SU-DHL-6 (cell line): Measurements from ENCODE around the gene GSPT2.

Experiments used
- H2AFZ ChIP-seq: fragments of 200-600 bp; sonication (generic); 2 replicates; pipeline ENCODE4 v1.6.1; 2014; ENCODE audit warnings: low read depth, mild to moderate bottlenecking, moderate library complexity, mixed read lengths, antibody characterized with exemption, low read length; ENCODE audit not compliant: severe bottlenecking
- H3F3A ChIP-seq: fragments of 200-600 bp; shearing (Covaris generic); 2 replicates; pipeline ENCODE4 v1.6.0; 2016; ENCODE audit warnings: antibody characterized with exemption, mild to moderate bottlenecking; ENCODE audit not compliant: insufficient read depth
- H3K27ac ChIP-seq: fragments of 200-600 bp; sonication (generic); 2 replicates; pipeline ENCODE4 v1.5.1; 2016; ENCODE audit warnings: low read depth, mild to moderate bottlenecking, low read length, moderate library complexity, mixed read lengths
- H3K27me3 ChIP-seq: fragments of 200-600 bp; sonication (generic), shearing (Covaris generic); 2 replicates; pipeline ENCODE4 v1.6.0; 2014; ENCODE audit warnings: mild to moderate bottlenecking, low read length
- H3K36me3 ChIP-seq: fragments of 200-600 bp; sonication (generic); 2 replicates; pipeline ENCODE4 v1.6.1; 2014; ENCODE audit warnings: mild to moderate bottlenecking, low read length, mixed read lengths
- H3K4me2 ChIP-seq: fragments of 300-600, 200-600 bp; shearing (Covaris generic), sonication (generic); 2 replicates; pipeline ENCODE4 v1.6.0; 2014; ENCODE audit warnings: low read length, low read depth, mild to moderate bottlenecking; ENCODE audit not compliant: poor library complexity, severe bottlenecking
- H3K4me3 ChIP-seq: fragments of 200-600 bp; sonication (generic); 2 replicates; pipeline ENCODE4 v1.5.1; 2014; ENCODE audit warnings: antibody characterized with exemption, low read length, mild to moderate bottlenecking, mixed read lengths; ENCODE audit not compliant: insufficient read depth, poor library complexity, severe bottlenecking
- H3K79me2 ChIP-seq: fragments of 200-600 bp; sonication (generic); 2 replicates; pipeline ENCODE4 v1.6.1; 2014; ENCODE audit warnings: mild to moderate bottlenecking, low read length, moderate library complexity; ENCODE audit not compliant: insufficient read depth
- H3K9ac ChIP-seq: fragments of 200-600 bp; sonication (generic); 2 replicates; pipeline ENCODE4 v1.7.0; 2014; ENCODE audit warnings: mild to moderate bottlenecking, low read length
- H3K9me2 ChIP-seq: fragments of 200-600 bp; sonication (generic); replicated peaks from 2 replicates; pipeline ENCODE4 v1.6.1; 2014; ENCODE audit warnings: low read length; ENCODE audit not compliant: insufficient read depth
- H3K9me3 ChIP-seq: fragments of 200-600 bp; sonication (generic); 2 replicates; pipeline ENCODE4 v1.6.1; 2014; ENCODE audit warnings: low read length, mixed read lengths; ENCODE audit not compliant: insufficient read depth
- H4K20me1 ChIP-seq: fragments of 200-600 bp; sonication (generic); 2 replicates; pipeline ENCODE4 v1.6.1; 2014; ENCODE audit warnings: low read depth, mild to moderate bottlenecking, antibody characterized with exemption, low read length, moderate library complexity, mixed read lengths
- CTCF ChIP-seq: fragments of 200-600 bp; sonication (generic); IDR thresholded peaks from one replicate; pipeline ENCODE4 v1.5.1; 2017; ENCODE audit warnings: antibody characterized with exemption, mild to moderate bottlenecking, low read length, moderate library complexity; ENCODE audit not compliant: insufficient read depth, poor library complexity, severe bottlenecking
- EZH2phosphoT487 ChIP-seq: fragments of 200-600 bp; sonication (generic), shearing (Covaris generic); conservative IDR thresholded peaks from 2 replicates; pipeline ENCODE4 v1.6.1; 2018; ENCODE audit warnings: mild to moderate bottlenecking, antibody characterized with exemption, low read length, moderate library complexity, mixed read lengths

The GSPT2 gene

GRCh38 chrX:51766546-51766945 is 23.3 kb downstream of the GSPT2 start:
- H3F3A ChIP-seq = no peaks in the 10 kb centered on the region
- H3K4me3 ChIP-seq = no peak overlapping the region
- H2AFZ ChIP-seq = no peak overlapping the region
- no peak for TF ChIP-seq CTCF
- no peaks in the 10 kb centered on the region for H4K20me1 ChIP-seq
- H3K4me2 ChIP-seq = no peak overlapping the region
- no peaks in the 10 kb centered on the region for H3K79me2 ChIP-seq
- H3K9me3 ChIP-seq = 0 out of 2 replicates have a peak, but pooled peaks cover 4% of the 10 kb centered on the region
- no peaks in the 10 kb centered on the region for H3K27me3 ChIP-seq
- H3K36me3 ChIP-seq = no peaks in the 10 kb centered on the region
- no peak overlapping the region for H3K27ac ChIP-seq
- H3K9ac ChIP-seq = no peak overlapping the region
- no peaks in the 10 kb centered on the region for H3K9me2 ChIP-seq

GRCh38 chrX:51776851-51777250 is 33.6 kb downstream of the GSPT2 start:
- Histone ChIP-seq H3K27me3 (no peaks in the 10 kb centered on the region), H3K36me3 (no peaks in the 10 kb centered on the region), H3K27ac (no peak overlapping the region), H3K9ac (no peak overlapping the region), H3K4me2 (no peak overlapping the region), H4K20me1 (no peaks in the 10 kb centered on the region), H3K4me3 (no peak overlapping the region), H3K79me2 (no peaks in the 10 kb centered on the region), H3K9me3 (no peaks in the 10 kb centered on the region), H3K9me2 (no peaks in the 10 kb centered on the region), H3F3A (no peaks in the 10 kb centered on the region), H2AFZ (no peak overlapping the region)
- TF ChIP-seq CTCF (no peak), EZH2phosphoT487 (no peak)

GRCh38 chrX:51779306-51779705 is 36.1 kb downstream of the GSPT2 start:
- no peak overlapping the region for H3K27ac ChIP-seq
- H3K79me2 ChIP-seq = no peaks in the 10 kb centered on the region
- H3K4me2 ChIP-seq = no peak overlapping the region
- H3F3A ChIP-seq = no peaks in the 10 kb centered on the region
- no peaks in the 10 kb centered on the region for H3K9me2 ChIP-seq
- H2AFZ ChIP-seq = no peak overlapping the region
- no peaks in the 10 kb centered on the region for H3K27me3 ChIP-seq
- no peaks in the 10 kb centered on the region for H3K36me3 ChIP-seq
- no peak for TF ChIP-seq CTCF
- no peak for TF ChIP-seq EZH2phosphoT487
- H3K9me3 ChIP-seq = no peaks in the 10 kb centered on the region
- H3K4me3 ChIP-seq = no peak overlapping the region
- H3K9ac ChIP-seq = no peak overlapping the region
- H4K20me1 ChIP-seq = no peaks in the 10 kb centered on the region

GRCh38 chrX:51795136-51795535 is 51.9 kb downstream of the GSPT2 start:
- Histone ChIP-seq H3K4me2 (no peak overlapping the region), H2AFZ (no peak overlapping the region), H3K9me2 (no peaks in the 10 kb centered on the region), H3K36me3 (no peaks in the 10 kb centered on the region), H3K9ac (no peak overlapping the region), H3K9me3 (no peaks in the 10 kb centered on the region), H3F3A (peaks cover 12% of the 10 kb centered on the region; the same call in 1 of the 2 replicates), H4K20me1 (no peaks in the 10 kb centered on the region), H3K27ac (no peak overlapping the region), H3K79me2 (no peaks in the 10 kb centered on the region), H3K27me3 (no peaks in the 10 kb centered on the region), H3K4me3 (no peak overlapping the region)
- TF ChIP-seq CTCF (no peak), EZH2phosphoT487 (no peak)
